Upper lobe of right lung (tissue), 1 donor: ENCODE results near the gene ZNF804A. TPM values are rescaled to one million over a fixed set of nuclear protein-coding genes. Genes with fewer than 3 reads are reported as not detected.

Source experiments
- ATAC-seq: fragments of 200-7000 bp; cut with Tn5 transposase; one replicate; pipeline ENCODE4 v1.9.1; 2020; ENCODE audit warnings: mild to moderate bottlenecking, moderate library complexity
- DNase-seq: peaks from one replicate; pipeline ENCODE4 v3.0.0-alpha.2; 2020
- H3K27ac ChIP-seq: fragments of 200-600 bp; one replicate; pipeline ENCODE4 v1.8.0; 2022
- H3K27me3 ChIP-seq: fragments of 200-600 bp; one replicate; pipeline ENCODE4 v1.8.0; 2022; ENCODE audit warnings: mild to moderate bottlenecking
- H3K36me3 ChIP-seq: fragments of 200-600 bp; one replicate; pipeline ENCODE4 v1.8.0; 2022
- H3K4me1 ChIP-seq: fragments of 200-600 bp; one replicate; pipeline ENCODE4 v1.8.0; 2022
- H3K4me3 ChIP-seq: fragments of 200-600 bp; one replicate; pipeline ENCODE4 v1.8.0; 2022; ENCODE audit warnings: mild to moderate bottlenecking
- H3K9me3 ChIP-seq: fragments of 200-600 bp; one replicate; pipeline ENCODE4 v1.8.0; 2022
- intact Hi-C: fragments of 100-400 bp; cut with DNase I; formaldehyde crosslinking; loops from one replicate; pipeline ENCODE4 v1.11.0; 2022
- total RNA-seq: library from RNA; stranded (reverse); fragmentation: NEBNext Ultra II Directional; extraction: Animal tissue kit (Norgen Biotek cat#: 25700); gene quantifications from one replicate; pipeline ENCODE4 v1.2.1, GENCODE V29; 2021
- TF ChIP-seq, protein P1 (sequence below): fragments of 200-600 bp; IDR thresholded peaks from one replicate; pipeline ENCODE4 v1.8.0; 2022; ENCODE audit warnings: antibody characterized with exemption
- donor health status: DM: no; HTN: yes; CAD: no; lungs with severe emphysema.

ZNF804A gene
- total RNA-seq, 1 donor from 2014 or later: 0.78 TPM

DNA sequence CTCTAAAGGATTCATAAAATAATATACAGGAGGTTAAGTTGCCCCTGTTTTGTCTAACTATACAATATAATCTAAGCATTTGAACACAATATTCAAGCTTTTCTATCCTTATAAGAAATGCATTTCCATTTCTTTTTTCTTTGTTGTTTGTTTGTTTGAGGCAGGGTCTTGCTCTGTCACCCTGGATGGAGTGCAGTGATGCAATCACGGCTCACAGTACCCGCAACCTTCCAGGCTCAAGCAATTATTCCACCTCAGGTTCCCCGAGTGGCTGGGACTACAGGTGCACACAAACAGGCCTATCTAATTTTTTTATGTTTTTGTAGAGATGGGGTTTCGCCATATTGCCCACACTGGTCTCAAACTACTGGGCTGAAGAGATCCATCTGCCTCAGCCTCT lies 307.8 kb downstream of the ZNF804A start:
- Histone ChIP-seq H3K4me1 (no peaks in the 10 kb centered on the region), H3K27ac (no peak overlapping the region), H3K9me3 (no peaks in the 10 kb centered on the region), H3K27me3 (no peaks in the 10 kb centered on the region), H3K36me3 (no peaks in the 10 kb centered on the region), H3K4me3 (no peak overlapping the region)
- TF ChIP-seq, protein P1, sequence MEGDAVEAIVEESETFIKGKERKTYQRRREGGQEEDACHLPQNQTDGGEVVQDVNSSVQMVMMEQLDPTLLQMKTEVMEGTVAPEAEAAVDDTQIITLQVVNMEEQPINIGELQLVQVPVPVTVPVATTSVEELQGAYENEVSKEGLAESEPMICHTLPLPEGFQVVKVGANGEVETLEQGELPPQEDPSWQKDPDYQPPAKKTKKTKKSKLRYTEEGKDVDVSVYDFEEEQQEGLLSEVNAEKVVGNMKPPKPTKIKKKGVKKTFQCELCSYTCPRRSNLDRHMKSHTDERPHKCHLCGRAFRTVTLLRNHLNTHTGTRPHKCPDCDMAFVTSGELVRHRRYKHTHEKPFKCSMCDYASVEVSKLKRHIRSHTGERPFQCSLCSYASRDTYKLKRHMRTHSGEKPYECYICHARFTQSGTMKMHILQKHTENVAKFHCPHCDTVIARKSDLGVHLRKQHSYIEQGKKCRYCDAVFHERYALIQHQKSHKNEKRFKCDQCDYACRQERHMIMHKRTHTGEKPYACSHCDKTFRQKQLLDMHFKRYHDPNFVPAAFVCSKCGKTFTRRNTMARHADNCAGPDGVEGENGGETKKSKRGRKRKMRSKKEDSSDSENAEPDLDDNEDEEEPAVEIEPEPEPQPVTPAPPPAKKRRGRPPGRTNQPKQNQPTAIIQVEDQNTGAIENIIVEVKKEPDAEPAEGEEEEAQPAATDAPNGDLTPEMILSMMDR: no peak
- intact Hi-C loops: no loop called here
- ATAC-seq (no peak), DNase-seq (no peak)

DNA sequence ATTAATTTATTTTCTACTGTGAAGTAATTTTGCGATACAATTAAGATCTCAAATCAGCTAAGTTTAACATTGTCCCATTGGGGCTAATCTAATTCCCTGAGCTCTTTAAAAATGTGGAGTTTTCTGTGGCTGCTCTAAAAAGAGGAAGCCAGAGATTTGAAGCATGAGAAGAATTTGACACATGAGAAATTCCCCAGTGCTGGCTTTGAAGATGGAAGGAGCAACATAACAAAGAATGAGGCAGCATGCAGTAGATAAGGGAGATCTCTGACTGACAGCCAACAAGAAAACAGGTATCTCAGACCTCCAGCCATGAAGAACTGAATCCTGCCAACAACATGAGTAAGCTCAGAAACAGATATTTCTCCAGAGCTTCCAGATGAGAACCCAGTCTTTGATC lies 308.4 kb downstream of the ZNF804A start:
- DNase-seq (no peak), ATAC-seq (no peak)
- no peaks in the 10 kb centered on the region for H3K27me3 ChIP-seq
- H3K4me1 ChIP-seq: no peaks in the 10 kb centered on the region
- intact Hi-C loops: no loop called here
- H3K9me3 ChIP-seq: no peaks in the 10 kb centered on the region
- TF ChIP-seq, protein P1: no peak
- H3K4me3 ChIP-seq: no peak overlapping the region
- no peak overlapping the region for H3K27ac ChIP-seq
- no peaks in the 10 kb centered on the region for H3K36me3 ChIP-seq

DNA sequence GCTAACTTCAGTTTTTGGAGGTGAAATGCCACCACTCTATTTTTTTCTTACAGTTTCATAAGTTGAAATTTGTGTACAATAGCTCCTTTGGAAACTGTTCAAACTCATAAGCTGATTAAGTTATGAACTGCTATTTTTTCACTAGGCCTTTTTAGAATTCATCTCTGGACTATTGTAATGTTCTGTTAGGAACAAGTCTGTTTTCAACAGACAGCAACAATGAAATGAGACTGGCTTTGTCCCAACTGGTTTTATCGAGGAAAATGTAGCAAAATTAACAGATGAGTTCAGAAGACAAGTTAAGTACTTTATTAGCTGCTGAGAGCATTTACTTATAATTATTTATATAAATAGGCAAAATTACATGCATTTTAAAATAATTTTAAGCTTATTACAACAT lies 310.6 kb downstream of the ZNF804A start:
- ATAC-seq: no peak
- H3K27ac ChIP-seq: no peak overlapping the region
- intact Hi-C loops: no loop called here
- DNase-seq: no peak
- H3K4me3 ChIP-seq: no peak overlapping the region
- H3K9me3 ChIP-seq: no peaks in the 10 kb centered on the region
- H3K27me3 ChIP-seq: no peaks in the 10 kb centered on the region
- TF ChIP-seq, protein P1: no peak
- H3K4me1 ChIP-seq: no peaks in the 10 kb centered on the region
- H3K36me3 ChIP-seq: no peaks in the 10 kb centered on the region

DNA sequence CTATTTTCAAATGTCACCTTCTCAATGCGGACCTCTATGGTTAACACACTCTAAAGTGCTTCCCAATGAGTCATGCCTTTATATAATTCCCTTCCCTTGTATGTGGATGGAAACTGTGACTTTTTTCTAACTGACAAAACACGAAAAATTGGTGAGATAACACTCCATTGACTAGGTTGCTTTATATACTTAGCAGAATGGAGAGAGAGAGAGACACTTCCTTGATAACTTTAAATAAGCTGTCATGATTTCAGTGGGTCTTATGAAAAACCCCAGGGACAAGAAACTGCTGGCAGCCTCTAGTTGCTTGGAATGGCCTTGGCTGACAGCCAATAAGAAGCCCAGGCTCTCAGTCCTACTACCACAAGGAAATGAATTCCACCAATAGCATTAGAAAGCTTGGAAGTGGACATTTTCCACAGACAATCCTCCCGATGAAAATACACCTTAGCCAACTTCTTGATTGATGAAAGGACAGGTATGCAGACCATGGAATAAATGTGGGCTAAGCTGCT lies 322.2 kb downstream of the ZNF804A start:
- TF ChIP-seq, protein P1: no peak
- no peak for ATAC-seq
- H3K9me3 ChIP-seq: no peaks in the 10 kb centered on the region

DNA sequence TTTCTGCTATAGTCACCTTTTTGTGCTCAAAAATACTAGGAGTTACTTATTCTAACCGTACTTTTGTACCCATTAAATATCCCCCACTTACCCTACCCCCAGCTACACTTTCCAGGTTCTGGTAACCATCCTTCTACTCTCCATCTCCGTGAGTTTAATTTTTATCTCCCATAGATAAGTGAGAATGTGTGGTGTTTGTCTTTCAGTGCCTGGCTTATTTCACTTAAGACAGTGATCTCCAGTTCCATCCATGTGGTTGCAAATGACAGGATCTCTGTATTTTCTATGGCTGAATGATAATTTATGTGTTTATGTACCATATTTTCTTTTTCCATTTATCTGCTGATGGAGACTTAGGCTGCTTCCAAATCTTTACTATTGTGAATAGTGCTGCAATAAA lies 323.3 kb downstream of the ZNF804A start:
- H3K4me1 ChIP-seq: no peaks in the 10 kb centered on the region
- no peak for ATAC-seq
- no peaks in the 10 kb centered on the region for H3K27me3 ChIP-seq
- H3K4me3 ChIP-seq: no peak overlapping the region
- no peaks in the 10 kb centered on the region for H3K36me3 ChIP-seq
- TF ChIP-seq, protein P1: no peak
- intact Hi-C loops: no loop called here
- no peak overlapping the region for H3K27ac ChIP-seq
- no peaks in the 10 kb centered on the region for H3K9me3 ChIP-seq
- no peak for DNase-seq

More for the DNA sequence above, 322.2 kb downstream of the ZNF804A start:
- Histone ChIP-seq H3K4me1 (no peaks in the 10 kb centered on the region), H3K27me3 (no peaks in the 10 kb centered on the region), H3K4me3 (no peak overlapping the region), H3K27ac (no peak overlapping the region), H3K36me3 (no peaks in the 10 kb centered on the region)
- intact Hi-C loops: no loop called here
- no peak for DNase-seq

DNA sequence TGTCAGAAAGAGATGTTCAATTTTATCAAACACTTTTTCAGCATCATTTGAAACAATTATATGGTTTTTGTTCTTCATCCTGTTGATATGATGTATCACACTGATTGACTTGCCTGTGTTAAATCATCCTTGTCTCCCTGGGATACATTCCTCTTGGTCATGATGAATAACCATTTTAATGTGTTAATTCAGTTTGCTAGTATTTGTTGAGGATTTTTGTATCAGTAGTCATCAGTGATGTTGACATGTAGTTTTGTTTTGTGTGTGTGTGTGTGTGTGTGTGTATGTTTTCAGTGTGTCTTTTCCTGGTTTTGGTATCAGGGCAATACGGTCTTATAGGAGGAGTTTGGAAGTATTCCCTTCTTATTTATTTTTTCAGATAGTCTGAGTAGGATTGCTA lies 325.4 kb downstream of the ZNF804A start:
- H3K4me3 ChIP-seq: no peak overlapping the region
- H3K9me3 ChIP-seq: no peaks in the 10 kb centered on the region
- no peak overlapping the region for H3K27ac ChIP-seq
- ATAC-seq: no peak
- no peak for DNase-seq
- H3K27me3 ChIP-seq: no peaks in the 10 kb centered on the region
- no peaks in the 10 kb centered on the region for H3K4me1 ChIP-seq
- no peaks in the 10 kb centered on the region for H3K36me3 ChIP-seq
- TF ChIP-seq, protein P1: no peak
- intact Hi-C loops: no loop called here
